ENCODE data around the gene LRP10.

DNA sequence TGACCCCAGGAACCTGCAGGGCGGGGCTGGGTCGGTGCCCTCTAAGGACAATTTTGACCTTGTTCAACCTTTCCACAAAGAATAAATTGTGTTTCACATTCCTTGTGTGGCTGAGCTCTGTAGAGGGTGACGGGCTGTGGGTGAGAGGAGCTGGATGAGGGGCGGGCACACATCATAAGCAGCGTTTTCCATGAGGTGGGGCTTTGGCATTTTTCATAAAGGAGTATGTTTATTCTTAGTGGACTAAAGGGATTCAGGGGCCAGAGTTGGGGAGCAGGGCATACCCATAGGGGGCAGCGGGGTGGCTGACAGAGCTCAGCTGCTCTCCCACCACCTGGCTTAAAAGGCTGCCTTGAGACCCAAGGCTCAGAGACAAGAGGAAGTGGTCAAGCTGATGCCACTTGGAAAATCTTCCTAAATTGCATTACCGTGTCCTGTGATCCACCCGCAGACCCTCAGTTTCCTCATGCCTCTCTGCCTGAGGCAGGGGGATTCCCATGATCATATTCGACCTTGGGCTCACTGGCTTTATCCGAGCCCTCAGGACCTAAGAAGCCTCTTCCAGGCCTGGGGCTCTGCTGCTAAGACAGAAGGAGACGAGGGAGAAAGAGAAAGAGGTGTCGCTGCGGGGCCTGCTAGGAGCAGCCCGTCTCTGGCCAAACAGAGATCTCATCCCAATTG lies 23.7 kb upstream of the LRP10 start:
- TF ChIP-seq GATA2 (IDR thresholded peaks at IDR 0.05; ENCODE audit: low read depth, low read length) = no peak
- TF ChIP-seq GATA3 (IDR thresholded peaks at IDR 0.05; ENCODE audit: low read depth, low read length) = no peak

All from SH-SY5Y (cell line).